HEK293 (cell line): ENCODE measurements around the gene BAZ2B.

Source experiments
- MEIS1 ChIP-seq: sonication (generic); formaldehyde crosslinking; IDR thresholded peaks from 2 replicates; pipeline ENCODE4 v1.8.1; 2022; ENCODE audit warnings: missing genetic modification reagents, mild to moderate bottlenecking, borderline replicate concordance
- YY1 ChIP-seq: fragments of 450-650 bp; formaldehyde crosslinking; IDR thresholded peaks from 2 replicates; pipeline ENCODE4 v1.5.1; 2018; ENCODE audit warnings: missing biosample characterization, missing genetic modification characterization
- ZNF140 ChIP-seq: fragments of 450-650 bp; formaldehyde crosslinking; IDR thresholded peaks from 2 replicates; pipeline ENCODE4 v1.5.1; 2016; ENCODE audit warnings: missing biosample characterization, missing genetic modification characterization
- ZNF530 ChIP-seq: fragments of 450-650 bp; formaldehyde crosslinking; IDR thresholded peaks from 2 replicates; pipeline ENCODE4 v1.5.1; 2016; ENCODE audit warnings: low read depth, missing biosample characterization, missing genetic modification characterization
- ZNF670 ChIP-seq: fragments of 450-650 bp; formaldehyde crosslinking; IDR thresholded peaks from 2 replicates; pipeline ENCODE4 v1.5.1; 2016; ENCODE audit warnings: missing biosample characterization, missing genetic modification characterization, low read depth
- TF ChIP-seq, protein P1 (sequence below): fragments of 450-650 bp; formaldehyde crosslinking; IDR thresholded peaks from 2 replicates; pipeline ENCODE4 v1.5.1; 2016; ENCODE audit warnings: missing biosample characterization, missing genetic modification characterization
- TF ChIP-seq, protein P2 (sequence below): fragments of 450-650 bp; formaldehyde crosslinking; IDR thresholded peaks from 2 replicates; pipeline ENCODE4 v1.5.1; 2016; ENCODE audit warnings: missing biosample characterization, missing genetic modification characterization

DNA sequence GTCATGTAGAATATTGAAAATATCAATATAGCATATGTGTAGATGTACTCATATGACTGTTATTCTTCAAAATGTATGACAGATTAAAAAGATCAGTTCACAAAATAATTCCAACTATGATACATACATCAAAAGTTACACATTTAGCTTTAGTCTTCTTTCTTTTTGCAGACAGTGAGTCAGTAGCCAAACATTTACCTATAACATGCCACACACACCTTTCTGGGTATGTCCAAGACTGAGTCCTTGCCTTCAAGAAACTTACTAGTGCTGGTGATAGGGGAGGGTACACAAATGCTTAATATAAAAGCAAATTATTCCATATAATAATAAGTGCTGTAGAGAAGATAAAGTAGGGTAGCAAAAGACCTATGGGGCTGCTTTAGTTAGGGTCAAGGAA lies 176.9 kb downstream of the BAZ2B start:
- TF ChIP-seq, protein P1, sequence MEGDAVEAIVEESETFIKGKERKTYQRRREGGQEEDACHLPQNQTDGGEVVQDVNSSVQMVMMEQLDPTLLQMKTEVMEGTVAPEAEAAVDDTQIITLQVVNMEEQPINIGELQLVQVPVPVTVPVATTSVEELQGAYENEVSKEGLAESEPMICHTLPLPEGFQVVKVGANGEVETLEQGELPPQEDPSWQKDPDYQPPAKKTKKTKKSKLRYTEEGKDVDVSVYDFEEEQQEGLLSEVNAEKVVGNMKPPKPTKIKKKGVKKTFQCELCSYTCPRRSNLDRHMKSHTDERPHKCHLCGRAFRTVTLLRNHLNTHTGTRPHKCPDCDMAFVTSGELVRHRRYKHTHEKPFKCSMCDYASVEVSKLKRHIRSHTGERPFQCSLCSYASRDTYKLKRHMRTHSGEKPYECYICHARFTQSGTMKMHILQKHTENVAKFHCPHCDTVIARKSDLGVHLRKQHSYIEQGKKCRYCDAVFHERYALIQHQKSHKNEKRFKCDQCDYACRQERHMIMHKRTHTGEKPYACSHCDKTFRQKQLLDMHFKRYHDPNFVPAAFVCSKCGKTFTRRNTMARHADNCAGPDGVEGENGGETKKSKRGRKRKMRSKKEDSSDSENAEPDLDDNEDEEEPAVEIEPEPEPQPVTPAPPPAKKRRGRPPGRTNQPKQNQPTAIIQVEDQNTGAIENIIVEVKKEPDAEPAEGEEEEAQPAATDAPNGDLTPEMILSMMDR (tag by site-specific recombination): no peak
- TF ChIP-seq YY1 (no peak), ZNF670 (tag by site-specific recombination) (no peak), ZNF140 (tag by site-specific recombination) (no peak), MEIS1 (CRISPR knock-in tag) (no peak), ZNF530 (no peak)
- TF ChIP-seq, protein P2, sequence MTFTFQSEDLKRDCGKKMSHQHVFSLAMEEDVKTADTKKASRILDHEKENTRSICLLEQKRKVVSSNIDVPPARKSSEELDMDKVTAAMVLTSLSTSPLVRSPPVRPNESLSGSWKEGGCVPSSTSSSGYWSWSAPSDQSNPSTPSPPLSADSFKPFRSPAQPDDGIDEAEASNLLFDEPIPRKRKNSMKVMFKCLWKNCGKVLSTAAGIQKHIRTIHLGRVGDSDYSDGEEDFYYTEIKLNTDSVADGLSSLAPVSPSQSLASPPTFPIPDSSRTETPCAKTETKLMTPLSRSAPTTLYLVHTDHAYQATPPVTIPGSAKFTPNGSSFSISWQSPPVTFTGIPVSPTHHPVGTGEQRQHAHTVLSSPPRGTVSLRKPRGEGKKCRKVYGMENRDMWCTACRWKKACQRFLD (tag by site-specific recombination): no peak
